HCT116 (cell line): ENCODE results near the gene C1QTNF3.
"Not testable (repeated sequence)": the region's sequence is repeated elsewhere in the genome, so short reads cannot be mapped to it uniquely, and the experiment has no call there.

ENCODE experiments used
- CBX3 ChIP-seq: IDR thresholded peaks from 2 replicates; pipeline ENCODE4 v1.6.1; 2012; ENCODE audit warnings: low read depth
- CTCF ChIP-seq, 3 experiments: fragments of 200-600 bp in 1 of 3; sonication (generic) in 1 of 3; IDR thresholded peaks in 2 of 3; conservative IDR thresholded peaks in 1 of 3; 2 replicates each; pipeline ENCODE4 v1.5.1; 2012 to 2017; ENCODE audit warnings: low read depth in 2 of 3, low read length in 2 of 3, antibody characterized with exemption in 1 of 3, borderline replicate concordance in 1 of 3, control low read depth in 1 of 3, mild to moderate bottlenecking in 1 of 3, mixed read lengths in 1 of 3, mixed run types in 1 of 3, moderate library complexity in 1 of 3; ENCODE audit not compliant: insufficient read depth in 1 of 3
- ELF1 ChIP-seq: IDR thresholded peaks from 2 replicates; pipeline ENCODE4 v1.6.1; 2012; ENCODE audit warnings: low read depth, borderline replicate concordance
- JUND ChIP-seq: IDR thresholded peaks from 2 replicates; pipeline ENCODE4 v1.6.1; 2012
- POLR2A ChIP-seq: IDR thresholded peaks from 2 replicates; pipeline ENCODE4 v1.7.0; 2011; ENCODE audit warnings: borderline replicate concordance; ENCODE audit not compliant: insufficient read depth, insufficient read length; ENCODE audit errors: extremely low read depth
- POLR2AphosphoS5 ChIP-seq: IDR thresholded peaks from 2 replicates; pipeline ENCODE4 v1.6.1; 2011; ENCODE audit warnings: mild to moderate bottlenecking, low read depth, low read length, moderate library complexity
- RAD21 ChIP-seq: IDR thresholded peaks from 2 replicates; pipeline ENCODE4 v1.6.1; 2012; ENCODE audit warnings: low read depth, mild to moderate bottlenecking
- REST ChIP-seq: IDR thresholded peaks from 2 replicates; pipeline ENCODE4 v1.6.1; 2012; ENCODE audit warnings: low read depth
- YY1 ChIP-seq: IDR thresholded peaks from 2 replicates; pipeline ENCODE4 v1.6.1; 2011; ENCODE audit warnings: low read length, low read depth, moderate library complexity, mild to moderate bottlenecking; ENCODE audit not compliant: insufficient replicate concordance; ENCODE audit errors: extremely low read depth
- ZBTB33 ChIP-seq: IDR thresholded peaks from 2 replicates; pipeline ENCODE4 v1.6.1; 2011; ENCODE audit warnings: mild to moderate bottlenecking, low read length, moderate library complexity; ENCODE audit not compliant: insufficient replicate concordance; ENCODE audit errors: extremely low read depth

- not testable (repeated sequence) for TF ChIP-seq CTCF (IDR thresholded peaks at IDR 0.05 in 2 of 3, conservative IDR thresholded peaks at IDR 0.05 in 1 of 3; ENCODE audit: borderline replicate concordance in 1 of 3, insufficient read depth in 1 of 3, low read depth in 2 of 3, low read length in 2 of 3); RAD21; POLR2AphosphoS5; CBX3; POLR2A; REST; ZBTB33; JUND; ELF1; YY1
These were observed 48.0 kb upstream of the C1QTNF3 start for GRCh38 chr5:34091039-34091438.
